Pancreas (tissue), 10 donors: Measurements from ENCODE around the gene INSRR. TPM values are rescaled to one million over a fixed set of nuclear protein-coding genes. Genes with fewer than 3 reads are reported as not detected.

ENCODE experiments used
- ATAC-seq, 4 donors: fragments of 200-7000 bp; cut with Tn5 transposase; one replicate each; pipeline versions ENCODE4 v1.8.0 to v1.9.1; 2020; ENCODE audit warnings: mild to moderate bottlenecking in 4 of 4, moderate library complexity in 4 of 4
- DNase-seq, 6 donors: peaks; one replicate each; pipeline ENCODE4 v3.0.0-alpha.2; 2020
- FAIRE-seq: peaks from 2 replicates; lab custom pipeline; 2012; peaks lifted over from hg19 to GRCh38; lab: Jason Lieb, UNC
- H3K27ac ChIP-seq, 4 donors: fragments of 200-600 bp; sonication (generic); 1 replicate in 3 of 4; 2 replicates in 1 of 4; pipeline versions ENCODE4 v1.5.0 to v1.8.0; 2020
- H3K27me3 ChIP-seq, 4 donors: fragments of 200-600 bp; one replicate each; pipeline ENCODE4 v1.8.0; 2021
- H3K36me3 ChIP-seq, 3 donors: fragments of 200-600 bp; sonication (generic) in 1 of 3; one replicate each; pipeline versions ENCODE4 v1.5.0 to v1.8.0; 2020 to 2021
- H3K4me1 ChIP-seq, 3 donors: fragments of 200-600 bp; one replicate each; pipeline ENCODE4 v1.8.0; 2021
- H3K4me3 ChIP-seq, 4 donors: fragments of 200-600 bp; sonication (generic) in 2 of 4; one replicate each; pipeline versions ENCODE4 v1.5.0 to v1.8.0; 2020 to 2021
- H3K9me3 ChIP-seq, 4 donors: fragments of 200-600 bp; one replicate each; pipeline ENCODE4 v1.8.0; 2021
- CTCF ChIP-seq, 4 donors: fragments of 200-600 bp; sonication (generic) in 3 of 4; IDR thresholded peaks; one replicate each; pipeline versions ENCODE4 v1.5.0 to v1.8.0; 2021; ENCODE audit warnings: antibody characterized with exemption in 4 of 4
- WGBS, 2 donors: extraction: QIAGEN DNeasy Blood & Tissue Kit; methylation state at CpG; one replicate each; pipeline ENCODE4 v1.1.7; 2013; 5-methylcytosine and 5-hydroxymethylcytosine counted together
- intact Hi-C, 3 donors: fragments of 100-400 bp; cut with DNase I; formaldehyde crosslinking; loops; one replicate each; pipeline versions ENCODE4 v1.11.1 to v1.14.2; 2022
- polyA plus RNA-seq, 2 donors: library from polyadenylated mRNA; stranded (reverse); fragments of 200-250 nt; gene quantifications; one replicate each; pipeline ENCODE4 v1.2.3, GENCODE V29; 2013
- total RNA-seq, 6 donors: library from RNA; stranded (reverse); fragmentation: NEBNext Ultra II Directional in 4 of 6; extraction: Animal tissue kit (Norgen Biotek cat#: 25700) in 4 of 6; gene quantifications; one replicate each; pipeline versions ENCODE4 v1.2.1 to v1.2.4, GENCODE V29; 2021 to 2023
- donor health status: healthy with polysubstance abuse.
- donor health status: DM: no; HTN: no; CAD: no; lungs with moderate emphysema.
- donor health status: DM: no; HTN: no; CAD: no.
- donor health status: control.
- donor health status: control.
- donor health status: Bipolar disorder and iron deficiency.
- donor health status: DM: yes; HTN: yes; CAD: no.
- donor health status: DM: no; HTN: no; CAD: no.
- donor health status: DM: no; HTN: no; CAD: no.
- donor health status: DM: yes; HTN: yes; CAD: no.

The INSRR gene
- total and polyA plus RNA-seq, 8 donors: 0.03 to 0.99 (median 0.18) TPM

GRCh38 chr1:156901590-156901900 lies 42.6 kb upstream of the INSRR start:
- intact Hi-C loops: no loop called here
- Histone ChIP-seq H3K4me1 (no peaks in the 10 kb centered on the region), H3K4me3 (no peak overlapping the region), H3K27me3 (no peaks in the 10 kb centered on the region), H3K27ac (no peak overlapping the region), H3K9me3 (no peaks in the 10 kb centered on the region), H3K36me3 (no peaks in the 10 kb centered on the region)
- TF ChIP-seq CTCF (IDR thresholded peaks at IDR 0.05): no peak
- ATAC-seq: no peak
- no peak for FAIRE-seq
- 74 to 75% methylated on average over 4 of the region's 4 CpGs for WGBS, 2 donors
- no peak for DNase-seq

- Histone ChIP-seq H3K36me3 (no peaks in the 10 kb centered on the region), H3K27me3 (no peaks in the 10 kb centered on the region), H3K27ac (no peak overlapping the region), H3K4me3 (no peak overlapping the region), H3K9me3 (no peaks in the 10 kb centered on the region), H3K4me1 (no peaks in the 10 kb centered on the region)
- TF ChIP-seq CTCF (IDR thresholded peaks at IDR 0.05): no peak
- FAIRE-seq (no peak), DNase-seq (no peak), ATAC-seq (no peak)
- WGBS, 2 donors: 37 to 61% methylated on average over 5 to 6 of the region's 6 CpGs
- intact Hi-C loops: no loop called here
Observed at GRCh38 chr1:156900896-156901589, 42.1 kb upstream of the INSRR start.

- Histone ChIP-seq H3K36me3 (no peaks in the 10 kb centered on the region), H3K27ac (no peak overlapping the region), H3K4me3 (no peak overlapping the region), H3K9me3 (no peaks in the 10 kb centered on the region), H3K4me1 (no peaks in the 10 kb centered on the region), H3K27me3 (no peaks in the 10 kb centered on the region)
- TF ChIP-seq CTCF (IDR thresholded peaks at IDR 0.05): no peak
- FAIRE-seq (no peak), ATAC-seq (no peak), DNase-seq (peak in 1 of 6 donors; percentile 2)
- intact Hi-C loops: no loop called here
- WGBS, 2 donors: 58 to 59% methylated on average over 12 of the region's 12 CpGs
Observed at GRCh38 chr1:156899956-156900718, 41.2 kb upstream of the INSRR start.

- ATAC-seq: no peak
Observed at GRCh38 chr1:156898971-156899664, 40.2 kb upstream of the INSRR start.

More at GRCh38 chr1:156898971-156899664, 40.2 kb upstream of the INSRR start:
- H3K36me3 ChIP-seq: no peaks in the 10 kb centered on the region
- no peaks in the 10 kb centered on the region for H3K27me3 ChIP-seq
- DNase-seq (no peak), FAIRE-seq (no peak)
- H3K9me3 ChIP-seq: no peaks in the 10 kb centered on the region
- WGBS, 2 donors: 68 to 71% methylated on average over 12 of the region's 12 CpGs
- intact Hi-C loops: no loop called here
- no peak overlapping the region for H3K27ac ChIP-seq
- no peak for TF ChIP-seq CTCF (IDR thresholded peaks at IDR 0.05)
- no peak overlapping the region for H3K4me3 ChIP-seq
- H3K4me1 ChIP-seq: no peaks in the 10 kb centered on the region
